ENCODE results near the gene EDARADD.

EDARADD gene

GRCh38 chr1:236489710-236490377, 95.8 kb downstream of the EDARADD start:
- Histone ChIP-seq H3K4me3 (ENCODE audit: low read depth in 1 of 2, low read length in 1 of 2) (no peak overlapping the region), H3K9me3 (no peaks in the 10 kb centered on the region), H3K27ac (no peak overlapping the region), H3K36me3 (no peaks in the 10 kb centered on the region), H3K4me1 (ENCODE audit: control insufficient read depth in 1 of 2, insufficient read depth in 1 of 2, low read depth in 1 of 2, low read length in 1 of 2) (peaks cover 0 to 4% of the 10 kb centered on the region in 2 experiments), H3K27me3 (peaks cover 28% of the 10 kb centered on the region)
- TF ChIP-seq CTCF (IDR thresholded peaks at IDR 0.05): no peak

DNA sequence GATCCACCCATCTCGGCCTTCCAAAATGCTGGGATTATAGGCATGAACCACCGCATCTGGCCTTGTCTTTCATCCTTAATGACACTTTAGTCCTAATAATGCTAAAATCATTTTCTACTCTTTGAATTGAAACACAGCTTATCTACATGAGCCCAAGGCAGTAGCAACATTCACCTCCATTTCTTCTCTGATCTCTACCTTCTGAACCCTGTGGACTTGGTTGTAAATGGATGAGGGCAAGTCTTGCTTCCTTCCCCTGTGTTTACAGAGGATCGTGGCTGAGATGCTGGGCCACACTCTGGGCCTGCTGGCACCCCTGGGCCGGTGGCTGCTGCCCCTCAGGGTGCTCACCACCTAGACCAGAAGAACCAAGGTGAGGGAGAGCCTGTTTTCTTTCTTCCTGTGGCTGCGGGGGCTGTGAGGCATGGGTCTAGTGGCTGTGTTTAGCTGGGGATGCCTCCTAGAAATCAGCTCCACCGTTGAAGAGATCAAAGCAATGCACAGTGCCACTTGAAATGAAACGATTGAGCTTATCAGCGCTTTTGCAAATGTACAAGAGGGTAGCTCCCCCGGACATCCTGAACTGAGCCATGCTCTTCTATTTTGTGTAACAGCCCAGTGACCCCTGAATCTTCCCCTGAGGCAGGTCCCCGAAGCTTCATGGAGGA, 97.5 kb downstream of the EDARADD start:
- TF ChIP-seq CTCF (IDR thresholded peaks at IDR 0.05): no peak
- no peak overlapping the region for H3K4me3 ChIP-seq (ENCODE audit: low read depth in 1 of 2, low read length in 1 of 2)

DNA sequence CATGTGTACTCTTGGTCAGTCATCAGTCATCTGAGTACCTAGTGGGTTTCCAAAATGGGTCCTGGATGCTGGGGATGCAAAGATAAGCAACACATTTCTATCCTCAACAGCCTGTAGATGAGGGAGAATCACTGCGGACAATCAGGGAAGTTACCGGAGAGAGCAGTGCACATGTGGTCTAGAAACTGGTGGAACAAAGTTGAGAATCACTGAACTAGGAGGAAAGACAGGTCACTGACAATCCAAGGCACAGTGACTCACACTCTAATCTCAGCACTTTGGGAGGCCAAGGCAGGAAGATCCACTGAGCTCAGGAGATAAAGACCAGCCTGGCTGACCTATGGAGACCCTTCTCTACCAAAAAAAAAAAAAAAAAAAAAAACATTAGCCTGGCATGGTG, 98.3 kb downstream of the EDARADD start:
- H3K27ac ChIP-seq: no peak overlapping the region
- H3K4me1 ChIP-seq (ENCODE audit: control insufficient read depth in 1 of 2, insufficient read depth in 1 of 2, low read depth in 1 of 2, low read length in 1 of 2): peaks cover 0 to 4% of the 10 kb centered on the region in 2 experiments
- no peak for TF ChIP-seq CTCF (IDR thresholded peaks at IDR 0.05)
- H3K27me3 ChIP-seq: peaks cover 28% of the 10 kb centered on the region
- no peak overlapping the region for H3K4me3 ChIP-seq (ENCODE audit: low read depth in 1 of 2, low read length in 1 of 2)
- H3K36me3 ChIP-seq: no peaks in the 10 kb centered on the region
- no peaks in the 10 kb centered on the region for H3K9me3 ChIP-seq

More for the DNA sequence above, 97.5 kb downstream of the EDARADD start:
- no peaks in the 10 kb centered on the region for H3K36me3 ChIP-seq
- H3K27ac ChIP-seq: no peak overlapping the region
- no peaks in the 10 kb centered on the region for H3K9me3 ChIP-seq
- peaks cover 0 to 4% of the 10 kb centered on the region in 2 experiments for H3K4me1 ChIP-seq (ENCODE audit: control insufficient read depth in 1 of 2, insufficient read depth in 1 of 2, low read depth in 1 of 2, low read length in 1 of 2)
- peaks cover 28% of the 10 kb centered on the region for H3K27me3 ChIP-seq

DNA sequence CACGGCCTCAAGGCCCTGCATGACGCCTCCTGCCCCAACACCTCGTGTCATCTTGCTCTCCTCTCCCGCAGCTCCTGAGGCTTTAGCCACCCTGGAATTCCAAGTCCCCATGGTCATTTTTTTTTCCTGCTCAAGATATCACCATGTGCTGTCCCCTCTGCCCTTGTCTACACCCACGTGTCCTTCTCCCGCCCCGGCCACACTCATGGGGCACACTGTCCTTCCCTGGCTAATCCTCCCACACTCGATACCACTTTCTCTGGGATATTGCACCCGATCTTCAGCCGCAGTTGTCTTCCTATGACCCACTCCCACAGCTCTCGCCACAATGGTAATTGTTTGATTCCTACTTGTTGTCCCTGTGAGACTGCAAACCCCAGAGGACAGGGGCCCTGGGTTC, 100.0 kb downstream of the EDARADD start:
- Histone ChIP-seq H3K4me3 (ENCODE audit: low read depth in 1 of 2, low read length in 1 of 2) (no peak overlapping the region), H3K4me1 (ENCODE audit: control insufficient read depth in 1 of 2, insufficient read depth in 1 of 2, low read depth in 1 of 2, low read length in 1 of 2) (peaks cover 0 to 4% of the 10 kb centered on the region in 2 experiments), H3K27ac (no peak overlapping the region), H3K9me3 (no peaks in the 10 kb centered on the region), H3K36me3 (no peaks in the 10 kb centered on the region), H3K27me3 (peaks cover 28% of the 10 kb centered on the region)
- no peak for TF ChIP-seq CTCF (IDR thresholded peaks at IDR 0.05)

- no peak overlapping the region for H3K27ac ChIP-seq
- H3K9me3 ChIP-seq: no peaks in the 10 kb centered on the region
- no peaks in the 10 kb centered on the region for H3K36me3 ChIP-seq
- TF ChIP-seq CTCF (IDR thresholded peaks at IDR 0.05): no peak
- H3K27me3 ChIP-seq: peaks cover 28% of the 10 kb centered on the region
- no peak overlapping the region for H3K4me3 ChIP-seq (ENCODE audit: low read depth in 1 of 2, low read length in 1 of 2)
- peaks cover 0 to 4% of the 10 kb centered on the region in 2 experiments for H3K4me1 ChIP-seq (ENCODE audit: control insufficient read depth in 1 of 2, insufficient read depth in 1 of 2, low read depth in 1 of 2, low read length in 1 of 2)
Measured at GRCh38 chr1:236494586-236495466, 100.7 kb downstream of the EDARADD start.

Measured in neutrophil (primary cell).